ENCODE measurements around the gene SYNE3. TPM values are rescaled to one million over a fixed set of nuclear protein-coding genes. Genes with fewer than 3 reads are reported as not detected.
A peak's percentile ranks its signal among the peaks of the same experiment; 100 is the strongest.

SYNE3 gene
- total and polyA plus RNA-seq, 10 of the 15 experiments (the other 5 are each of a cell fraction or from before 2014, with no cell fraction given), result 1.4 to 44.1 (median 13.4) TPM

- RAD21 ChIA-PET (ENCODE audit: unreplicated experiment), result interaction anchor here (1.2 kb wide), 1 partner anchor 28 kb away, joined by 4 read pairs; the partner anchor contains the start of gene SYNE3
- intact Hi-C loops (cut with micrococcal nuclease; ENCODE audit: unreplicated experiment) (no loop called here), in situ Hi-C loops (cut with MboI) (no loop called here)
- POLR2A ChIA-PET, result no interaction called here
- CTCF ChIA-PET, result interaction anchor here (0.6 to 1.6 kb wide), 5 partner anchors 8 to 47 kb away, joined by 3 to 5 read pairs (median 3); no protein-coding TSS in a partner anchor
- H3K4me3 ChIP-seq, result no peak overlapping the region
- SMC1A ChIA-PET (ENCODE audit: uncharacterized antibody, unreplicated experiment), result interaction anchor here (0.9 kb wide), 1 partner anchor 36 kb away, joined by 3 read pairs; no protein-coding TSS in a partner anchor
- DNase-seq (ENCODE audit: low read depth, low spot score), result no peak
- H3K9me3 ChIP-seq (replicated peaks; ENCODE audit: control insufficient read depth, insufficient read depth, low read length), result no peaks in the 10 kb centered on the region; the same call in 1 of the 3 replicates
- FAIRE-seq, result no peak
- WGBS (ENCODE audit: insufficient coverage, insufficient replicate concordance, low lambda C conversion rate, missing lambda C conversion rate), result 18% methylated on average over 3 of the region's 3 CpGs
- H3K79me2 ChIP-seq (ENCODE audit: control insufficient read depth, insufficient read depth, low read length), result peaks cover 56% of the 10 kb centered on the region
- no peaks in the 10 kb centered on the region for H4K20me1 ChIP-seq (ENCODE audit: control insufficient read depth, insufficient read depth)
- no peak for ATAC-seq
- H3K36me3 ChIP-seq (ENCODE audit: control insufficient read depth in 2 of 2, insufficient read depth in 2 of 2, low read length in 1 of 2), result peaks cover 1 to 7% of the 10 kb centered on the region in 2 experiments; a peak in 2 of 4 replicates
- H3K4me2 ChIP-seq (ENCODE audit: control insufficient read depth, insufficient read depth), result no peak overlapping the region
- no peak for TF ChIP-seq GABPA (IDR thresholded peaks at IDR 0.05; ENCODE audit: low read depth)
- H3K27ac ChIP-seq (ENCODE audit: control insufficient read depth, insufficient read depth), result no peak overlapping the region
- BruUV-seq (replicated peaks), result no TSS peak
- H3K4me1 ChIP-seq (ENCODE audit: control insufficient read depth, insufficient read depth, low read length), result peaks cover 12% of the 10 kb centered on the region
- no peak overlapping the region for H2AFZ ChIP-seq (ENCODE audit: control insufficient read depth, low read depth, low read length)
- no peak overlapping the region for H3K9ac ChIP-seq (ENCODE audit: control insufficient read depth, insufficient read depth, low read length)
- no peaks in the 10 kb centered on the region for H3K27me3 ChIP-seq (replicated peaks in 1 of 2; ENCODE audit: control insufficient read depth in 2 of 2, insufficient read depth in 2 of 2, low read length in 1 of 2)
Observed at GRCh38 chr14:95487669-95488084, 28.8 kb downstream of the SYNE3 start.

DNA sequence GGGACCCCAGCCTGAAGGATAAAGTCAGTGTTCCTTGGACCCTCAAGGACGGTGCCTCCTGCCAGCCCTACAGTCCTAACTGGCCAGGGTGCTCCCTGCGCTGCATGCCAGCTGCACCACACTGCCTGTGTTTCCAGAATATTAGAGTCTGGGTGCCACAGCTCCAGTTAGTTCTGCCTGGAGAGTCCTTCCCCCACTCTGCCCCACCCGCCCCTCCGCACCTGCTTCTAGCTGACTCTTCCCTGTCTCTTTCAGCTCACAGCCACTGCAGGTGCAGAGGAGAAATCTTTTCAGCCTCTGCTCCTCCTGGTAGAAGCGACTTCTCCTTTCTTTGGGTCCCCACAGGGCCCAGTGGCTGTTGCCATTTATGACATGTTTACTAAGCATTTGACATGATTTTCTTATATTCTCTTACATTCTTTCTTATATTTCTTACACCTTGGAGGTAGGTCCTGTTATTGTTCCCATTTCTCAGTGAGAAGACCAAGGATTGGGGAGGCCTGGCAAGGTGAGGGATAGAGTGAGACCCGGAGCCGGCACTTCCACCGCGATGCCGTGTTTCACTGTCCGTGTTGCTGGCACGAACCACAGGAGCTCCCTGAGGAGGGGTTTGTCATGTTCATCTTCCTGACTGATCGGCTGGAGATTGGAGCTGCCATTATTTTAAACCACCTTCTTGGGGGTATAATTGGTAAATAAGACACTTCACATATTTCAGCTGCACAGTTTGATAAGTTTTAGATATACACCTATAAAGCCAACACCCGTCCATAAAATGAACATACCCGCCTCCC, 29.4 kb downstream of the SYNE3 start:
- Histone ChIP-seq H3K79me2 (ENCODE audit: control insufficient read depth, insufficient read depth, low read length) (peaks cover 54% of the 10 kb centered on the region), H3K9ac (ENCODE audit: control insufficient read depth, insufficient read depth, low read length) (no peak overlapping the region), H3K36me3 (ENCODE audit: control insufficient read depth in 2 of 2, insufficient read depth in 2 of 2, low read length in 1 of 2) (peaks cover 1 to 7% of the 10 kb centered on the region in 2 experiments; a peak in 2 of 4 replicates), H3K4me3 (no peak overlapping the region), H4K20me1 (ENCODE audit: control insufficient read depth, insufficient read depth) (no peaks in the 10 kb centered on the region), H3K4me1 (ENCODE audit: control insufficient read depth, insufficient read depth, low read length) (peaks cover 12% of the 10 kb centered on the region), H3K9me3 (replicated peaks; ENCODE audit: control insufficient read depth, insufficient read depth, low read length) (no peaks in the 10 kb centered on the region; the same call in 1 of the 3 replicates), H3K27ac (ENCODE audit: control insufficient read depth, insufficient read depth) (no peak overlapping the region), H3K4me2 (ENCODE audit: control insufficient read depth, insufficient read depth) (no peak overlapping the region), H2AFZ (ENCODE audit: control insufficient read depth, low read depth, low read length) (no peak overlapping the region), H3K27me3 (replicated peaks in 1 of 2; ENCODE audit: control insufficient read depth in 2 of 2, insufficient read depth in 2 of 2, low read length in 1 of 2) (no peaks in the 10 kb centered on the region)
- ChIA-PET RAD21 (ENCODE audit: unreplicated experiment) (interaction anchor here (1.2 kb wide), 1 partner anchor 29 kb away, joined by 4 read pairs; the partner anchor contains the start of gene SYNE3), SMC1A (ENCODE audit: uncharacterized antibody, unreplicated experiment) (interaction anchor here (0.9 kb wide), 1 partner anchor 36 kb away, joined by 3 read pairs; no protein-coding TSS in a partner anchor), CTCF (interaction anchor here (0.6 to 1.6 kb wide), 4 partner anchors 9 to 44 kb away, joined by 3 to 5 read pairs (median 3); no protein-coding TSS in a partner anchor), POLR2A (no interaction called here)
- intact Hi-C loops (cut with micrococcal nuclease; ENCODE audit: unreplicated experiment) (no loop called here), in situ Hi-C loops (cut with MboI) (no loop called here)
- DNase-seq (ENCODE audit: low read depth, low spot score), result no peak
- 79% methylated on average over 13 of the region's 15 CpGs for WGBS (ENCODE audit: insufficient coverage, insufficient replicate concordance, low lambda C conversion rate, missing lambda C conversion rate)
- no TSS peak for BruUV-seq (replicated peaks)
- FAIRE-seq, result no peak
- 0 out of 2 replicates have a peak, but pooled peaks have one; percentile 10 for TF ChIP-seq SPI1 (IDR thresholded peaks at IDR 0.05; ENCODE audit: borderline replicate concordance, insufficient read depth, low read depth, low read length)
- TF ChIP-seq, protein P1, sequence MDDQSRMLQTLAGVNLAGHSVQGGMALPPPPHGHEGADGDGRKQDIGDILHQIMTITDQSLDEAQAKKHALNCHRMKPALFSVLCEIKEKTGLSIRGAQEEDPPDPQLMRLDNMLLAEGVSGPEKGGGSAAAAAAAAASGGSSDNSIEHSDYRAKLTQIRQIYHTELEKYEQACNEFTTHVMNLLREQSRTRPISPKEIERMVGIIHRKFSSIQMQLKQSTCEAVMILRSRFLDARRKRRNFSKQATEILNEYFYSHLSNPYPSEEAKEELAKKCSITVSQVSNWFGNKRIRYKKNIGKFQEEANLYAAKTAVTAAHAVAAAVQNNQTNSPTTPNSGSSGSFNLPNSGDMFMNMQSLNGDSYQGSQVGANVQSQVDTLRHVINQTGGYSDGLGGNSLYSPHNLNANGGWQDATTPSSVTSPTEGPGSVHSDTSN (IDR thresholded peaks at IDR 0.05; ENCODE audit: insufficient replicate concordance, low read depth, low read length), result no peak
- TF ChIP-seq, protein P2, sequence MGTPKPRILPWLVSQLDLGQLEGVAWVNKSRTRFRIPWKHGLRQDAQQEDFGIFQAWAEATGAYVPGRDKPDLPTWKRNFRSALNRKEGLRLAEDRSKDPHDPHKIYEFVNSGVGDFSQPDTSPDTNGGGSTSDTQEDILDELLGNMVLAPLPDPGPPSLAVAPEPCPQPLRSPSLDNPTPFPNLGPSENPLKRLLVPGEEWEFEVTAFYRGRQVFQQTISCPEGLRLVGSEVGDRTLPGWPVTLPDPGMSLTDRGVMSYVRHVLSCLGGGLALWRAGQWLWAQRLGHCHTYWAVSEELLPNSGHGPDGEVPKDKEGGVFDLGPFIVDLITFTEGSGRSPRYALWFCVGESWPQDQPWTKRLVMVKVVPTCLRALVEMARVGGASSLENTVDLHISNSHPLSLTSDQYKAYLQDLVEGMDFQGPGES (IDR thresholded peaks at IDR 0.05), result no peak
- TF ChIP-seq PAX5 (IDR thresholded peaks at IDR 0.05; ENCODE audit: borderline replicate concordance, low read depth, low read length), result no peak
- no peak for TF ChIP-seq RB1 (IDR thresholded peaks at IDR 0.05; ENCODE audit: borderline replicate concordance)
- ATAC-seq, result no peak; the same call in 2 of the 3 replicates

Measured in GM12878 (cell line).